Activated CD8-positive, alpha-beta memory T cell treated with anti-CD3 and anti-CD28 coated beads, Interleukin-2, amount 10 ng/mL, durations not matched to agents 7 days and 5 days (primary cell): ENCODE measurements around the gene MAFF. TPM values are rescaled to one million over a fixed set of nuclear protein-coding genes. Genes with fewer than 3 reads are reported as not detected.

Source experiments
- ATAC-seq: fragments of 150-1000 bp; cut with Tn5 transposase; one replicate; pipeline ENCODE4 v1.10.0; 2021; ENCODE audit warnings: moderate library complexity
- CTCF ChIA-PET: fragments of 350-600 bp; sonication (Branson Sonifier 250); formaldehyde crosslinking; loops from one replicate; lab custom pipeline; 2021; ENCODE audit warnings: antibody characterized with exemption; lab: Charles Lee
- DNase-seq: peaks from one replicate; pipeline ENCODE4 v3.0.0-alpha.2; 2020
- H3K27ac Mint-ChIP-seq: one replicate; pipeline ENCODE4 v1.8.0; 2021; ENCODE audit warnings: mild to moderate bottlenecking, mixed read lengths
- H3K27me3 Mint-ChIP-seq: one replicate; pipeline ENCODE4 v1.8.0; 2021; ENCODE audit warnings: mixed read lengths
- H3K36me3 Mint-ChIP-seq: one replicate; pipeline ENCODE4 v1.8.0; 2021; ENCODE audit warnings: mild to moderate bottlenecking, mixed read lengths
- H3K4me1 Mint-ChIP-seq: one replicate; pipeline ENCODE4 v1.8.0; 2021; ENCODE audit warnings: mixed read lengths
- H3K4me3 Mint-ChIP-seq: one replicate; pipeline ENCODE4 v1.8.0; 2021; ENCODE audit warnings: mild to moderate bottlenecking, moderate library complexity, mixed read lengths
- H3K9me3 Mint-ChIP-seq: one replicate; pipeline ENCODE4 v1.8.0; 2022; ENCODE audit warnings: low read depth, mixed read lengths
- total RNA-seq, 2 experiments: library from RNA; stranded (reverse); gene quantifications; one replicate each; pipeline ENCODE4 v1.2.3, GENCODE V29; 2021

MAFF gene
- total RNA-seq, 2 experiments from 2014 or later: 6.6 to 7.8 TPM

- CTCF ChIA-PET: interaction anchor here (0.6 to 2.0 kb wide), 8 partner anchors 11 to 585 kb away, joined by 3 to 6 read pairs (median 4); no protein-coding TSS in a partner anchor
- Mint-ChIP-seq H3K36me3 (peaks cover 2% of the 10 kb centered on the region), H3K4me1 (peaks cover 56% of the 10 kb centered on the region), H3K9me3 (no peaks in the 10 kb centered on the region), H3K27me3 (peaks cover 4% of the 10 kb centered on the region), H3K27ac (peak within 1 kb of the TSS; percentile 100), H3K4me3 (peak within 1 kb of the TSS; percentile 100)
- DNase-seq (peak; percentile 99), ATAC-seq (peak; percentile 93)
Observed at GRCh38 chr22:38181453-38182200, 20.2 kb upstream of the MAFF start, which contains the start of gene PLA2G6. PLA2G6 (minus strand) TSS chr22:38181830; CDS start chr22:38169426, 12,404 bp downstream.

GRCh38 chr22:38184788-38185187, 17.0 kb upstream of the MAFF start:
- CTCF ChIA-PET: no interaction called here
- DNase-seq (no peak), ATAC-seq (no peak)
- Mint-ChIP-seq H3K4me1 (peaks cover 31% of the 10 kb centered on the region), H3K27ac (no peak overlapping the region), H3K27me3 (peaks cover 8% of the 10 kb centered on the region), H3K36me3 (peaks cover 2% of the 10 kb centered on the region), H3K4me3 (no peak overlapping the region), H3K9me3 (no peaks in the 10 kb centered on the region)

- Mint-ChIP-seq H3K9me3 (no peaks in the 10 kb centered on the region), H3K4me3 (no peak overlapping the region), H3K27ac (no peak overlapping the region), H3K36me3 (no peaks in the 10 kb centered on the region), H3K27me3 (peaks cover 8% of the 10 kb centered on the region), H3K4me1 (peaks cover 16% of the 10 kb centered on the region)
- no peak for DNase-seq
- no peak for ATAC-seq
- CTCF ChIA-PET: interaction anchor here (1.0 to 1.2 kb wide), 3 partner anchors 22 to 134 kb away, joined by 3 read pairs; no protein-coding TSS in a partner anchor
Observed at GRCh38 chr22:38186429-38186828, 15.4 kb upstream of the MAFF start.

- H3K27me3 Mint-ChIP-seq: peaks cover 17% of the 10 kb centered on the region
- no peak for DNase-seq
- H3K9me3 Mint-ChIP-seq: no peaks in the 10 kb centered on the region
- H3K36me3 Mint-ChIP-seq: no peaks in the 10 kb centered on the region
- CTCF ChIA-PET: no interaction called here
- ATAC-seq: no peak
- H3K27ac Mint-ChIP-seq: no peak overlapping the region
- H3K4me3 Mint-ChIP-seq: no peak overlapping the region
- H3K4me1 Mint-ChIP-seq: peaks cover 13% of the 10 kb centered on the region
Observed at GRCh38 chr22:38187413-38188212, 14.2 kb upstream of the MAFF start.

- no peaks in the 10 kb centered on the region for H3K9me3 Mint-ChIP-seq
- DNase-seq: no peak
- H3K27ac Mint-ChIP-seq: no peak overlapping the region
- CTCF ChIA-PET: no interaction called here
- peaks cover 5% of the 10 kb centered on the region for H3K4me1 Mint-ChIP-seq
- no peaks in the 10 kb centered on the region for H3K36me3 Mint-ChIP-seq
- peaks cover 22% of the 10 kb centered on the region for H3K27me3 Mint-ChIP-seq
- no peak for ATAC-seq
- H3K4me3 Mint-ChIP-seq: no peak overlapping the region
Observed at GRCh38 chr22:38189104-38189503, 12.7 kb upstream of the MAFF start.

GRCh38 chr22:38190581-38190980, 11.2 kb upstream of the MAFF start:
- DNase-seq: no peak
- no peak for ATAC-seq
- Mint-ChIP-seq H3K27me3 (peaks cover 18% of the 10 kb centered on the region), H3K4me3 (no peak overlapping the region), H3K4me1 (peaks cover 12% of the 10 kb centered on the region), H3K9me3 (no peaks in the 10 kb centered on the region), H3K27ac (no peak overlapping the region), H3K36me3 (no peaks in the 10 kb centered on the region)
- CTCF ChIA-PET: no interaction called here

GRCh38 chr22:38191055-38191454, 10.7 kb upstream of the MAFF start:
- Mint-ChIP-seq H3K4me3 (no peak overlapping the region), H3K36me3 (no peaks in the 10 kb centered on the region), H3K9me3 (no peaks in the 10 kb centered on the region), H3K4me1 (peaks cover 12% of the 10 kb centered on the region), H3K27me3 (peaks cover 18% of the 10 kb centered on the region), H3K27ac (no peak overlapping the region)
- CTCF ChIA-PET: interaction anchor here (1.6 kb wide), 1 partner anchor 76 kb away, joined by 3 read pairs; no protein-coding TSS in a partner anchor
- no peak for DNase-seq
- no peak for ATAC-seq

- peaks cover 12% of the 10 kb centered on the region for H3K4me1 Mint-ChIP-seq
- peaks cover 18% of the 10 kb centered on the region for H3K27me3 Mint-ChIP-seq
- H3K36me3 Mint-ChIP-seq: no peaks in the 10 kb centered on the region
- H3K9me3 Mint-ChIP-seq: no peaks in the 10 kb centered on the region
- no peak overlapping the region for H3K4me3 Mint-ChIP-seq
- DNase-seq: no peak
- no peak for ATAC-seq
- peak overlapping the region; percentile 5 for H3K27ac Mint-ChIP-seq
- CTCF ChIA-PET: interaction anchor here (1.6 to 1.8 kb wide), 2 partner anchors 10 to 77 kb away, joined by 3 to 4 read pairs; no protein-coding TSS in a partner anchor
Observed at GRCh38 chr22:38191731-38192474, 9.9 kb upstream of the MAFF start.

- H3K27ac Mint-ChIP-seq: no peak overlapping the region
- ATAC-seq: no peak
- peaks cover 17% of the 10 kb centered on the region for H3K27me3 Mint-ChIP-seq
- H3K9me3 Mint-ChIP-seq: no peaks in the 10 kb centered on the region
- DNase-seq: no peak
- no peaks in the 10 kb centered on the region for H3K36me3 Mint-ChIP-seq
- peaks cover 12% of the 10 kb centered on the region for H3K4me1 Mint-ChIP-seq
- CTCF ChIA-PET: interaction anchor here (1.6 to 1.8 kb wide), 2 partner anchors 10 to 77 kb away, joined by 3 to 4 read pairs; no protein-coding TSS in a partner anchor
- H3K4me3 Mint-ChIP-seq: no peak overlapping the region
Observed at GRCh38 chr22:38192475-38192863, 9.3 kb upstream of the MAFF start.

- Mint-ChIP-seq H3K9me3 (no peaks in the 10 kb centered on the region), H3K36me3 (no peaks in the 10 kb centered on the region), H3K27ac (no peak overlapping the region), H3K4me3 (no peak overlapping the region), H3K27me3 (peaks cover 14% of the 10 kb centered on the region), H3K4me1 (peaks cover 14% of the 10 kb centered on the region)
- no peak for DNase-seq
- CTCF ChIA-PET: interaction anchor here (0.7 to 1.8 kb wide), 2 partner anchors 12 to 141 kb away, joined by 3 to 4 read pairs; no protein-coding TSS in a partner anchor
- no peak for ATAC-seq
Observed at GRCh38 chr22:38193580-38193979, 8.2 kb upstream of the MAFF start.

GRCh38 chr22:38196791-38197419, 4.9 kb upstream of the MAFF start:
- Mint-ChIP-seq H3K27ac (no peak overlapping the region), H3K9me3 (no peaks in the 10 kb centered on the region), H3K4me1 (peaks cover 35% of the 10 kb centered on the region), H3K36me3 (no peaks in the 10 kb centered on the region), H3K27me3 (peaks cover 12% of the 10 kb centered on the region), H3K4me3 (no peak overlapping the region)
- CTCF ChIA-PET: no interaction called here
- DNase-seq (no peak), ATAC-seq (no peak)

- Mint-ChIP-seq H3K4me1 (peaks cover 49% of the 10 kb centered on the region), H3K27me3 (no peaks in the 10 kb centered on the region), H3K27ac (peak overlapping the region; percentile 97), H3K9me3 (no peaks in the 10 kb centered on the region), H3K36me3 (no peaks in the 10 kb centered on the region), H3K4me3 (no peak overlapping the region)
- CTCF ChIA-PET: interaction anchor here (0.8 to 2.1 kb wide), 4 partner anchors 16 to 33 kb away, joined by 3 to 6 read pairs (median 4); no protein-coding TSS in a partner anchor
- ATAC-seq (no peak), DNase-seq (no peak)
Observed at GRCh38 chr22:38199826-38200559, 1.8 kb upstream of the MAFF start.
